Ectodermal cell (in vitro differentiated cells): ENCODE results near the gene CD53. TPM values are rescaled to one million over a fixed set of nuclear protein-coding genes. Genes with fewer than 3 reads are reported as not detected.
"Not testable (repeated sequence)": the region's sequence is repeated elsewhere in the genome, so short reads cannot be mapped to it uniquely, and the experiment has no call there.

Experiments used
- H3K27ac ChIP-seq: 2 replicates; pipeline ENCODE4 v1.7.0; 2013; ENCODE audit warnings: mild to moderate bottlenecking, low read depth, low read length; ENCODE audit not compliant: insufficient read depth, poor library complexity, severe bottlenecking
- H3K27me3 ChIP-seq: 2 replicates; pipeline ENCODE4 v1.7.0; 2013; ENCODE audit warnings: mild to moderate bottlenecking, low read length; ENCODE audit not compliant: insufficient read depth, control insufficient read depth, poor library complexity, severe bottlenecking
- H3K36me3 ChIP-seq: one replicate; pipeline ENCODE4 v1.7.0; 2013; ENCODE audit warnings: low read length; ENCODE audit not compliant: control insufficient read depth, insufficient read depth
- H3K4me1 ChIP-seq: one replicate; pipeline ENCODE4 v1.7.0; 2013; ENCODE audit warnings: low read length; ENCODE audit not compliant: control insufficient read depth, insufficient read depth
- H3K4me3 ChIP-seq: 2 replicates; pipeline ENCODE4 v1.7.0; 2013; ENCODE audit warnings: low read depth, low read length, control low read depth; ENCODE audit not compliant: insufficient read depth
- H3K9me3 ChIP-seq: 2 replicates; pipeline ENCODE4 v1.7.0; 2013; ENCODE audit warnings: mild to moderate bottlenecking, low read length, moderate library complexity; ENCODE audit not compliant: control insufficient read depth
- whole genome bisulfite sequencing, 2 experiments: methylation state at CpG; one replicate each; pipeline ENCODE4 v1.1.7; 2013; ENCODE audit warnings: missing lambda C conversion rate in 2 of 2; 5-methylcytosine and 5-hydroxymethylcytosine counted together
- polyA plus RNA-seq, 4 experiments: library from polyadenylated mRNA; stranded (reverse); fragments of 50-300 nt; gene quantifications; one replicate each; pipeline ENCODE4 v1.2.3, GENCODE V29; 2013

The CD53 gene, protein sequence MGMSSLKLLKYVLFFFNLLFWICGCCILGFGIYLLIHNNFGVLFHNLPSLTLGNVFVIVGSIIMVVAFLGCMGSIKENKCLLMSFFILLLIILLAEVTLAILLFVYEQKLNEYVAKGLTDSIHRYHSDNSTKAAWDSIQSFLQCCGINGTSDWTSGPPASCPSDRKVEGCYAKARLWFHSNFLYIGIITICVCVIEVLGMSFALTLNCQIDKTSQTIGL
- polyA plus RNA-seq (2013, experiment 1 of 4), result not detected
- not detected for polyA plus RNA-seq (2013, experiment 2 of 4)
- not detected for polyA plus RNA-seq (2013, experiment 3 of 4)
- not detected for polyA plus RNA-seq (2013, experiment 4 of 4)

DNA sequence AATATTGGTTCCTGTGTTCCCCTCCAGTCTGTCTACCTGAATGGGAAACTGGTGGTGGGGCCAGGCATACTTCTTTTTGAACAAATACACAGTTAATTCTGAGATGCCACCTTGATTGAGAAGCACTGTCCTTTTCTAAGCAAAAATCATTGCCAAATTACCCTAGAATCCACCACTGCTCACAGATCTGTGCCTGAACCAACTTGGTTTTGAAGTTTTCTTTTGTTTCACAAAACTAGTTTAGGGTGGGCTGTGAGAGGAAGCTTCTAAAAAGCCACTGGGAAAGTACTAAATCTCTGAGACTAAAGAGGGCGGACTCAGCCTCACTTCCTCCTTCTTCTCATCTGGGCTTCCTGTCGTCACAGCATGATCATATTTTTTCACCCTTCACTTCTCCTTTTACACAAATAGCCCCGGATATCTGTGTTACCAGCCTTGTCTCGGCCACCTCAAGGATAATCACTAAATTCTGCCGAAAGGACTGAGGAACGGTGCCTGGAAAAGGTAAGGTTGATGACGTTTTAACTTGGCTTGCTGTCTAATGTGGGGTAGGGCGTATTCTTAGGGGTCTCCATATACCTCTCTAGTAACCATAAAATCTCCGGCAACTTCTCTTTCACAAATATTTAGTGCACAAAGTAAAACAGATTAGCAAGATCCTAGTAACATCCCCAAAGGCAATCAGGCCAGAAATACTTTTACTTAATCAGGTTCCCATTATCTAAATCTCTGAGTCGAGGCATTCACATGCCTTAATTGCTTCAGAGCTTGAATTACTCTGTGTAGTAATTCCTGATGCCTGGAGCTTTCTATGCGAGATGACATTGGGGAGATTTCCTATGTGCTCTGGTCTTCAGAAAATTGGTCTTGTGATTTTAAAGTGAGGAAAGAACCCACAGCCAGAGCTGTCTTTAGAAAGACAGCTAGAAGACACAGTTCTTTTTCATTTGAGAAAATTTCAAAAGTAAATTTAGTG is at the start of gene CD53:
Gene CD53, plus strand, starts transcription at position 404 of the 976 bp plus-strand sequence. CDS start 18,261 bp downstream, outside the sequence.
- no peaks in the 10 kb centered on the region for H3K9me3 ChIP-seq
- 89 to 94% methylated on average over 11 of the region's 11 CpGs for WGBS, 2 experiments
- H3K4me1 ChIP-seq, result no peaks in the 10 kb centered on the region
- H3K4me3 ChIP-seq, result no peak within 1 kb of the TSS
- no peaks in the 10 kb centered on the region for H3K27me3 ChIP-seq
- H3K36me3 ChIP-seq, result no peaks in the 10 kb centered on the region
- no peak within 1 kb of the TSS for H3K27ac ChIP-seq

DNA sequence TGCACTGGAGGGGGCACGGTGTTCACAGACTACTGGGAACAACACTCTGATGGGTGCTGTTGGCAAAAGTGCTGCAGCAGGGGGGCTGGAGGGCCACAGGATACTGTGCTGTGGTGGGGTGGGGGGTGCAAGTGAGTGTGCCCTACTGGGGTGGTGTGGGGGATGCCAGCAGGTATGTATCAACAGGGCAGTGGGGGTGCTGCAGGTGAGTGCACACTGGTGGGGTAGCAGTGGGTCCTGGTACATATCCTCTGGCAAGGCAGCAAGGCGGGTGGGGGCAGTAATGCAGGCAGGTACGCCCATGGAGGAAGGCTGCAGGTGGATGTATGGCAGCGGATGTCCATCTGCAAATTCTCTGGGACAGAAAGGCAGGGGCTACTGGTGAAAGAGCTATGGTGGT is 48.8 kb upstream of the CD53 start:
- H3K27me3 ChIP-seq, result no peaks in the 10 kb centered on the region
- 83 to 86% methylated on average over 4 of the region's 4 CpGs for WGBS, 2 experiments
- H3K27ac ChIP-seq, result no peak overlapping the region
- no peaks in the 10 kb centered on the region for H3K9me3 ChIP-seq
- H3K4me1 ChIP-seq, result no peaks in the 10 kb centered on the region
- H3K36me3 ChIP-seq, result no peaks in the 10 kb centered on the region
- H3K4me3 ChIP-seq, result no peak overlapping the region

DNA sequence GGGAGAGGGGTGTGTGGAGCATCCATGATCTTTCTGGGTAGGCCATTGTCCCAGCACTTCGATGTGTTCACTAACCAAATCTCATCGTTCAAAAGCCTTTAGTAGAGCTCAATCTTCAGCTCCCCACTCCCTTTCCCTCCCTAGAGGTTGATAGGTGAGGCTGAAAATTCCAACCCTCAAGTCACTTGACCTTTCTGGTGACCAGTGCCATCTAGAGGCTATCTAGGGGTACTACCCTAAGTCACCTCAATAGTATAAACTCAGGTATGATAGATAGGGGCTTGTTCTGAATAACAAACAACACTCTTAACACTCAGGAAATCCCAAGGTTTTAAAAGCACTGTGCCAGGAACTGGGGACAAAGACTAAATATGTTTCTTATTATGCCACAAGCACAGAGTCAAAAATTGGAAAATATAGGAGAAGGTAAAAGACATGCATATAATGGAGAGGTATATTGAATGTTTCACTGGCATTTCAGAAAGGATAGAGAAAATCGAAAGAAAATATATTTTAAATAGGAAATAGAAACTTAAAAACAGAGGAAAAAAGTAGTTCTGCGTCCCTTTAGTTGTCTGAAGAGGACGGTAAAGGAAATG is 42.9 kb upstream of the CD53 start:
- H3K36me3 ChIP-seq, result no peaks in the 10 kb centered on the region
- H3K27me3 ChIP-seq, result no peaks in the 10 kb centered on the region
- H3K4me1 ChIP-seq, result no peaks in the 10 kb centered on the region
- 57% methylated on average over 5 of the region's 5 CpGs for WGBS, 2 experiments
- no peak overlapping the region for H3K27ac ChIP-seq
- no peak overlapping the region for H3K4me3 ChIP-seq
- H3K9me3 ChIP-seq, result no peaks in the 10 kb centered on the region

DNA sequence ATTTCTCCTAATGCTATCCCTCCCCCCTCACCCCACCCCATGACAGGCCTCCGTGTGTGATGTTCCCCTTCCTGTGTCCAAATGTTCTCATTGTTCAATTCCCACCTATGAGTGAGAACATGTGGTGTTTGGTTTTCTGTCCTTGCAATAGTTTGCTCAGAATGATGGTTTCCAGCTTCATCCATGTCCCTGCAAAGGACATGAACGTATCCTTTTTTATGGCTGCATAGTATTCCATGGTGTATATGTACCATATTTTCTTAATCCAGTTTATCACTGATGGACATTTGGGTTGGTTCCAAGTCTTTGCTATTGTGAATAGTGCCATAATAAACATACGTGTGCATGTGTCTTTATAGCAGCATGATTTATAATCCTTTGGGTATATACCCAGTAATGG is 39.2 kb upstream of the CD53 start:
- not testable (repeated sequence) for H3K9me3 ChIP-seq, H3K36me3 ChIP-seq, H3K4me3 ChIP-seq, H3K4me1 ChIP-seq, H3K27ac ChIP-seq, H3K27me3 ChIP-seq
- WGBS, 2 experiments, result 87 to 88% methylated on average over 1 to 2 of the region's 3 CpGs

DNA sequence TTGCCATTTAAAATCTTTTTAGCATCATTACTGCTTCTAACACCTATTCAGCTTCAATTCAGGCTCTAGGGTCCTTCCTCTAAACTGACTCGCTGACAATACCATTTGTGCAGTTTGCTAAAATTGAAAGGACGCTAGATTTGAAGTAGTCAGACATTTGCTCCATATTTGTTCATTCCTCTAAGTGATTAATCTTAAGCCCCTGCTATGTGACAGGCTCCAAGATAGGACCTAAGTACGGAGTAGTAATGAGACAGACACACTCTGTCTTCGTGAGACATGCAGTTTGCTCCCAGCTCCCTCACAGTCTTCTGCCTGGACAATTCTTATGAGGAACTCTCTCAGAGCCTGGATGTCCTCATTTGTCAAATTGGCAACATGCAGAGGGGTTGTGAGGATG is 26.1 kb upstream of the CD53 start:
- Histone ChIP-seq H3K9me3 (no peaks in the 10 kb centered on the region), H3K4me1 (no peaks in the 10 kb centered on the region), H3K27ac (no peak overlapping the region), H3K36me3 (no peaks in the 10 kb centered on the region), H3K4me3 (no peak overlapping the region), H3K27me3 (peaks cover 5% of the 10 kb centered on the region)
- 86 to 88% methylated on average over 4 of the region's 4 CpGs for WGBS, 2 experiments

DNA sequence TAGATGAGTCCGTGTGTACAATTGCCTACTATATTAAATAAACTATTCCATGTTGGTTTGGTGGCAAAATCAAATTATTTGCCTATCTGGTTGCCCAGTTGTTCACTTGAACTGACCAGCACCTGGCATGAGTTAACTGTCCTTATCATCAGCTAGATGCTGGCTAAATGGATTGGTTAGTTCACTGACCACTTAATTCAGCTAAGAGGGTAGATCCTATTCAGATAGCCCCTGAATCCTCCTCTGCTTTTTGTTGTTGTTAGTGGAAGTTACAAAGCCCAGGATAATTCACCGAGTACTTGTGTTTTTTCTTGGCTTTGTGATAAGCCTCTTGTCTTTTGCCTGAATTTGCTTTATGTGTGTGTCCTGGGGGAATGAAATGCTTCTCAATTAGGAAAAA is 22.8 kb upstream of the CD53 start:
- 75 to 95% methylated on average over 2 of the region's 2 CpGs for WGBS, 2 experiments
- Histone ChIP-seq H3K9me3 (no peaks in the 10 kb centered on the region), H3K4me3 (no peak overlapping the region), H3K27ac (no peak overlapping the region), H3K4me1 (no peaks in the 10 kb centered on the region), H3K27me3 (no peaks in the 10 kb centered on the region), H3K36me3 (no peaks in the 10 kb centered on the region)

DNA sequence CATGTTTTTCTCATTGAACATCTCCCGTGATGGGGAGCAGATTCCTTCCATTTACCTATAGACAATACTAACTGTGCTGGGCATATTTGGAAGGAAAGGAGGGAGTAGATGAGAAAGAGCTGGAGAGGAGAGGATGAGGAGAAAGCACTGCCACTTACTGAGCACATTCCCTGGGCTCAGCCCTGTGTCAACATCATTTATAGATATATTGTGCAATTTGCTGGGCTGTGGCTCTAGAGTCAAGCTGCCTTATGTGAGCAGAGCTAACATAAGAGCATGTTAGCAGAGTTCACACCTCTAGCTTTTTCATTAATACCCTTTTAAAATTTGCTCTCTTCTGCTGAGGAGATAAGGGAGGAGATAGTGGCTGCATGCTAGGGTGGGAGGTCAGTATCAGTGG is 22.3 kb upstream of the CD53 start:
- H3K27me3 ChIP-seq, result no peaks in the 10 kb centered on the region
- no peaks in the 10 kb centered on the region for H3K9me3 ChIP-seq
- H3K27ac ChIP-seq, result no peak overlapping the region
- WGBS, 2 experiments, result 80% methylated on average over 1 of the region's 1 CpG; no CpG with 5 or more reads in 1 of the 2 experiments
- H3K36me3 ChIP-seq, result no peaks in the 10 kb centered on the region
- no peak overlapping the region for H3K4me3 ChIP-seq
- no peaks in the 10 kb centered on the region for H3K4me1 ChIP-seq

DNA sequence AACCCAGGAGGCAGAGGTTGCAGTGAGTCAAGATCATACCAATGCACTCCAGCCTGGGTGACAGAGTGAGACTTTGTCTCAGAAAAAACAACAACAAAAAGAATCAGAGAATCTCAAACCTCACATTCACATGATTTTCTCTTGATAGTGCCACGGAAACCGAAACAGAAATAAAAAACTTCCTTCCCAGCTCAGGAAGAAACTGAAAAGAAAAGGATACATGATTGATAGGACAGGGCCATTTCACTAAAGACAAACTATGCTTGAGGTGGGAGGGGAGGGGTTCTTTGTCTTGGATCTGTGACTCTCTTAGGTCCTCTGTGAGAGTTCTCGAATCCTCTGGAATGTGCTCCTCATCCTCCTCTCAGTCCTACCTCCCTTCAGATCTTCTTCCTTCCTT is 19.8 kb upstream of the CD53 start:
- no peak overlapping the region for H3K27ac ChIP-seq
- H3K27me3 ChIP-seq, result no peaks in the 10 kb centered on the region
- no peak overlapping the region for H3K4me3 ChIP-seq
- no peaks in the 10 kb centered on the region for H3K4me1 ChIP-seq
- no peaks in the 10 kb centered on the region for H3K36me3 ChIP-seq
- H3K9me3 ChIP-seq, result no peaks in the 10 kb centered on the region
- 81 to 95% methylated on average over 3 of the region's 3 CpGs for WGBS, 2 experiments

DNA sequence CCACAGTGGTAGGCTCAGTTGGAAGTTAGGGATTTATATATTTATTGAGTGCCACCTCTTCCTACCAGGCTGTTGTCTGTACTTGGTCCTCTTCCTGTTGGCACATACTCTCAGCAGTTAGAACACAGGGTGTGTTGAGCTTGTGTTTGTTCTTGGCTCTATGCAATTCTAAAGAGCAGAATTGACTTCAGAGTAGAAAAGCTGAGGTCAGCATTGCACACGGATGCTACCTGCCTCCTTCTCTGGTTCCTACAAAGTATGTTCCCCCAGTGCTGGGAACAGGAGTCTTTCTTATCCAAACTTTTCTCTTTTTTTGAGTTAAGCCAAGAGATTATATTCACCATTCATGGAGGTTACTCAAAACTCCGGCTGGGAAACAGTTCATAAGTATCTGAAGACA is 16.5 kb upstream of the CD53 start:
- 75 to 88% methylated on average over 2 of the region's 2 CpGs for WGBS, 2 experiments
- Histone ChIP-seq H3K4me3 (no peak overlapping the region), H3K9me3 (no peaks in the 10 kb centered on the region), H3K27ac (no peak overlapping the region), H3K36me3 (no peaks in the 10 kb centered on the region), H3K4me1 (no peaks in the 10 kb centered on the region), H3K27me3 (no peaks in the 10 kb centered on the region)
